OCI-LY3 (cell line): ENCODE measurements around the gene CENPU.

Experiments used
- H2AFZ ChIP-seq: fragments of 200-600, 300-600 bp; shearing (Covaris generic); 2 replicates; pipeline ENCODE4 v1.6.0; 2014; ENCODE audit warnings: antibody characterized with exemption, low read depth, low read length
- H3K27ac ChIP-seq: fragments of 200-600, 300-600 bp; sonication (generic); 2 replicates; pipeline ENCODE4 v1.5.1; 2014; ENCODE audit warnings: mild to moderate bottlenecking, low read length, moderate library complexity, mixed read lengths
- H3K27me3 ChIP-seq: fragments of 200-600, 300-600 bp; sonication (generic); 2 replicates; pipeline ENCODE4 v1.6.1; 2014; ENCODE audit warnings: low read depth, low read length, mixed read lengths
- H3K36me3 ChIP-seq: fragments of 200-600, 300-600 bp; sonication (generic); replicated peaks from 2 replicates; pipeline ENCODE3; 2014; ENCODE audit warnings: low read depth, low read length, mixed read lengths
- H3K4me1 ChIP-seq: fragments of 300-600, 200-600 bp; sonication (generic); 2 replicates; pipeline ENCODE4 v1.6.1; 2014; ENCODE audit warnings: low read length, mixed read lengths
- H3K4me2 ChIP-seq: fragments of 200-600, 300-600 bp; sonication (generic); 2 replicates; pipeline ENCODE4 v1.6.1; 2014; ENCODE audit warnings: low read length, mixed read lengths
- H3K4me3 ChIP-seq: fragments of 300-600, 200-600 bp; sonication (generic); 2 replicates; pipeline ENCODE4 v1.5.1; 2014; ENCODE audit warnings: antibody characterized with exemption, mild to moderate bottlenecking, low read length, moderate library complexity
- H3K79me2 ChIP-seq: fragments of 300-600, 200-600 bp; shearing (Covaris generic); 2 replicates; pipeline ENCODE4 v1.6.1; 2014; ENCODE audit warnings: mild to moderate bottlenecking, low read length, mixed read lengths
- H3K9ac ChIP-seq: fragments of 300-600, 200-600 bp; shearing (Covaris generic); 2 replicates; pipeline ENCODE4 v1.6.0; 2014; ENCODE audit warnings: mild to moderate bottlenecking, low read length, moderate library complexity
- H3K9me3 ChIP-seq: fragments of 200-600, 300-600 bp; shearing (Covaris generic); 2 replicates; pipeline ENCODE4 v1.6.1; 2014; ENCODE audit warnings: low read length, mixed read lengths; ENCODE audit not compliant: insufficient read depth
- H4K20me1 ChIP-seq: fragments of 200-600, 300-600 bp; sonication (generic); 2 replicates; pipeline ENCODE4 v1.6.1; 2016; ENCODE audit warnings: low read length, mixed read lengths; ENCODE audit not compliant: insufficient read depth
- CTCF ChIP-seq: fragments of 200-600, 300-600 bp; sonication (generic); IDR thresholded peaks from 2 replicates; pipeline ENCODE4 v1.5.1; 2014; ENCODE audit warnings: antibody characterized with exemption, low read length, low read depth
- EZH2phosphoT487 ChIP-seq: fragments of 200-600 bp; shearing (Covaris generic); IDR thresholded peaks from 2 replicates; pipeline ENCODE4 v1.6.1; 2018; ENCODE audit warnings: antibody characterized with exemption, mixed run types, low read depth

The CENPU gene

GRCh38 chr4:184764601-184765000, 30.7 kb upstream of the CENPU start:
- no peaks in the 10 kb centered on the region for H3K36me3 ChIP-seq
- no peak overlapping the region for H3K4me3 ChIP-seq
- no peaks in the 10 kb centered on the region for H3K27me3 ChIP-seq
- H3K4me1 ChIP-seq = peaks cover 8% of the 10 kb centered on the region
- H4K20me1 ChIP-seq = no peaks in the 10 kb centered on the region
- H3K4me2 ChIP-seq = no peak overlapping the region
- H3K9ac ChIP-seq = no peak overlapping the region
- H2AFZ ChIP-seq = no peak overlapping the region
- H3K27ac ChIP-seq = no peak overlapping the region
- no peaks in the 10 kb centered on the region for H3K79me2 ChIP-seq
- H3K9me3 ChIP-seq = no peaks in the 10 kb centered on the region
- TF ChIP-seq CTCF = no peak
- no peak for TF ChIP-seq EZH2phosphoT487

GRCh38 chr4:184763150-184763780, 29.4 kb upstream of the CENPU start:
- Histone ChIP-seq H3K36me3 (no peaks in the 10 kb centered on the region), H3K27ac (no peak overlapping the region), H3K79me2 (no peaks in the 10 kb centered on the region), H3K9ac (no peak overlapping the region), H3K4me2 (no peak overlapping the region), H3K9me3 (no peaks in the 10 kb centered on the region), H2AFZ (no peak overlapping the region), H3K4me1 (peaks cover 8% of the 10 kb centered on the region), H3K4me3 (no peak overlapping the region), H4K20me1 (no peaks in the 10 kb centered on the region), H3K27me3 (no peaks in the 10 kb centered on the region)
- TF ChIP-seq CTCF (no peak), EZH2phosphoT487 (no peak)

GRCh38 chr4:184762100-184762499, 28.2 kb upstream of the CENPU start:
- Histone ChIP-seq H3K9ac (no peak overlapping the region), H3K79me2 (no peaks in the 10 kb centered on the region), H3K4me1 (peaks cover 8% of the 10 kb centered on the region), H3K27ac (peak overlapping the region; percentile 44; the same call in 1 of the 2 replicates), H2AFZ (no peak overlapping the region), H3K36me3 (no peaks in the 10 kb centered on the region), H3K27me3 (no peaks in the 10 kb centered on the region), H3K9me3 (no peaks in the 10 kb centered on the region), H3K4me3 (no peak overlapping the region), H4K20me1 (no peaks in the 10 kb centered on the region), H3K4me2 (peak overlapping the region; percentile 14; the same call in 1 of the 2 replicates)
- no peak for TF ChIP-seq CTCF
- no peak for TF ChIP-seq EZH2phosphoT487

GRCh38 chr4:184760681-184761080, 26.8 kb upstream of the CENPU start:
- H3K4me1 ChIP-seq = peaks cover 8% of the 10 kb centered on the region
- H3K36me3 ChIP-seq = no peaks in the 10 kb centered on the region
- no peak overlapping the region for H3K27ac ChIP-seq
- H3K9me3 ChIP-seq = no peaks in the 10 kb centered on the region
- H3K4me3 ChIP-seq = no peak overlapping the region
- H4K20me1 ChIP-seq = no peaks in the 10 kb centered on the region
- H2AFZ ChIP-seq = no peak overlapping the region
- no peaks in the 10 kb centered on the region for H3K27me3 ChIP-seq
- H3K4me2 ChIP-seq = no peak overlapping the region
- TF ChIP-seq EZH2phosphoT487 = no peak
- TF ChIP-seq CTCF = no peak
- no peaks in the 10 kb centered on the region for H3K79me2 ChIP-seq
- H3K9ac ChIP-seq = no peak overlapping the region
